GM19328 (cell line): ENCODE measurements around the gene LRCH4.

Experiments used
- ATAC-seq: cut with Tn5 transposase; IDR thresholded peaks from one replicate; pipeline ENCODE4 v1.9.1; 2021; ENCODE audit warnings: mild to moderate bottlenecking, moderate library complexity; ENCODE audit not compliant: unreplicated experiment

Gene LRCH4

GRCh38 chr7:100582650-100583049 lies 3.3 kb downstream of the LRCH4 start:
- no peak for ATAC-seq

DNA sequence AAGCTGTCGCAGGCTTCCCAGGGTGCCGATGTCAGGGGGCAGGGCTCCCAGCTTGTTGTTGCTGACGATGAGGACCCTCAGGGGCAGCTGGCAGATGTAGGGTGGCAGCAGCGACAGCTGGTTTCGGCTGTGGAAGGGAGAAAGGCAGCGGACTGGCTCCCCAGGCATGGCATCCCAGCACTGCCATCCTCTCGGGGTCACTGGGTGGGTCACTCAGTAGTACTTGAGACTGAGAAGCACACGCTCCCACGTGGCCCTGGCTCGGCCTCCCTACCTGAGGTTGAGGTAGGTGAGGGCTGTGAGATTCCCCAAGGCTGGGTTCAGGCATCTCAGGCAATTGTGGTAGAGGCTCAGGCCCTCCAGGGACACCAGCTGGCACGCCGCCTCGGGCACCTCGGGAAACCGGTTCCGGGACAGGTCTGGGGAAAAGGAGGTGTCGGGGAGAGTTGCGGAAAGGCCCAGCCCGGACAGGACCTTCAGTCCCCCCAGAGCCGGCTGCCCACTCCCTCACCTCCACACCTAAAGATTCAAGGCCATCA lies 3.8 kb downstream of the LRCH4 start:
- ATAC-seq = no peak

- ATAC-seq = no peak
These were observed 5.3 kb downstream of the LRCH4 start for GRCh38 chr7:100580466-100581283.

GRCh38 chr7:100578246-100579183 lies 7.4 kb downstream of the LRCH4 start:
- no peak for ATAC-seq

DNA sequence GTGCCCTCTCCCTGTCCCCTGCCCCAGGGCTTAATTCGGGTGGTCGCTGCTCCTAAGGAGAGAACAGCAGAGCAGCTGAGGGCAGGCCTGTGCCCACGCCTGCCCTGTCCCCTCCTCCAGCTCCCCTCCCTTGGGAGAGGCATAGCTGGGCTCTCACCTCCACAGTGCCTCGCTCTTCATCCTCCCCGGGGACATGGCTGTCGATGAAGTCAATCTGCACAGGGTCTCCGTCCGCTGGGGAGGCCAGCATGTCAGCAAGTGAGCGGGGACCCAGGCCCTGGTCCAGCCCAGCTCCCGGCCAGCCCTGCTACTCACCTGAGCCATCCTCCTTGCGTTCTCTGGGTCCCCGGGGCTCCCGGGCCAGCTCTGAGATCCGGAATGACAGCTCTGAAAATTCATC lies 8.4 kb downstream of the LRCH4 start:
- ATAC-seq = no peak

- no peak for ATAC-seq
These were observed 8.8 kb downstream of the LRCH4 start for GRCh38 chr7:100577103-100577502.

DNA sequence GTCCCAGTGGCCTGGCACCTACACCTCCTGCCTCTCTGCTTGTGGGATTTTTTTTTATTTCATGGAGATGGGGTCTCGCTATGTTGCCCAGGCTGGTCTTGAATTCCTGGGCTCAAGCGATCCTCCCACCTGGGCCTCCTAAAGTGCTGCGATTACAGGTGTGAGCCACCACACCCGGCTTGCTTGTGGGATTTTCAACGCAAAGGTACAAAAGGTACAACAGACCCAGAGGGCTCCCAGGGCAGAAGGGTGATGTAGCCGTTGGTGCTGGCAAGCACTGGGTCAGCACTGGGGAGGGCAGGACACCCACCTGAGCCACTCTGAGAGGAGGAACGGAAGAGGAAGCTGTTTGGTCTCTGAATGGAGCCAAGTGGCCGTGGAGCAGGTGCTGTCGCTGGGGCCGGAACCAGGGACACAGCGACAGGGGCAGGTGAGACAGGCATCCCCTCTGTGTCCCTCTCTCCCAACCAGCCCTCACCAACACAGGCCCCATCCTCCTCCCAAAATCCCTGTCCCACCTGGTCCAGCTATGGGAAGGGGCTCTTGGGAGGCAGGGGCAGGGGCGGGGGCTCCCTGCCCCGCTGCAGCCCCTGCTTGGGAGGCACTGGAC lies 9.4 kb downstream of the LRCH4 start:
- no peak for ATAC-seq

GRCh38 chr7:100575746-100576383 lies 10.1 kb downstream of the LRCH4 start:
- no peak for ATAC-seq

GRCh38 chr7:100575206-100575631 lies 10.7 kb downstream of the LRCH4 start:
- ATAC-seq = no peak

GRCh38 chr7:100574362-100575205 lies 11.3 kb downstream of the LRCH4 start:
- no peak for ATAC-seq

DNA sequence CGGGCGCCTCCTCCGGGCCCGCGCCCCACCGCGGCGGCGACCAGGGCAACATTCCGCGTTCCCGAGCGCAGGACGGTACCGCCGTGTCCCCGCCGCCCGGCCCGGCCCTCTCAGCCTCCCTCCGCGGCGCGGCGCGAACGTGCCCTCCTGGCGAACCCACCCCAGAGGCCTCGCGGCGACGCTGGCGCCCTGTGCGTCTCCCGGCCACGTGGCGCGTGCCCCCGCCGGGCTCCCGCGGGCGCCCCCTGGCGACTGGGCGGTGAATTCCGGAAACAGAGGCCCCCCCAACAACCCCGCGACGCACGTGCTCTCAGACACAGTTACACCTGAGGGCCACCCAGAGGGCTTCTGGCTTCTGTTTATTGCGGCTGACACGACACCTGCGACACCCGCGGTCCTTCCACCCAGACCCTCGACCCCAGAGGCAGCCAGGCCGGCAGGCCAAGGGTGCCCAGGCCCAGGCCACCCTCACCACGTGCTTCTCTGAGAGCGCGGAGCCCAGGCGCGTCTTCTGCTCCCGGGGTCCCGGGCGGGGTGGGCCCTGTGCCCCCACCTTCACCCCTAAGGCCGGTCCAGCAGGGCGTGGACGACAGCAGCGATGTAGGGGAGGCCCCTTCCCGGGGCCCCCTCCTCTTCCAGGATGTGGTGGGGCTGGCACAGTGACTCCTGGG lies 12.1 kb downstream of the LRCH4 start, which contains the start of gene SAP25:
TSS of gene SAP25 (minus strand) at position 210 of the 671 bp plus-strand sequence. CDS start at position 52, 158 bp downstream.
- no peak for ATAC-seq

- no peak for ATAC-seq
These were observed 12.8 kb downstream of the LRCH4 start for GRCh38 chr7:100572949-100573675.

DNA sequence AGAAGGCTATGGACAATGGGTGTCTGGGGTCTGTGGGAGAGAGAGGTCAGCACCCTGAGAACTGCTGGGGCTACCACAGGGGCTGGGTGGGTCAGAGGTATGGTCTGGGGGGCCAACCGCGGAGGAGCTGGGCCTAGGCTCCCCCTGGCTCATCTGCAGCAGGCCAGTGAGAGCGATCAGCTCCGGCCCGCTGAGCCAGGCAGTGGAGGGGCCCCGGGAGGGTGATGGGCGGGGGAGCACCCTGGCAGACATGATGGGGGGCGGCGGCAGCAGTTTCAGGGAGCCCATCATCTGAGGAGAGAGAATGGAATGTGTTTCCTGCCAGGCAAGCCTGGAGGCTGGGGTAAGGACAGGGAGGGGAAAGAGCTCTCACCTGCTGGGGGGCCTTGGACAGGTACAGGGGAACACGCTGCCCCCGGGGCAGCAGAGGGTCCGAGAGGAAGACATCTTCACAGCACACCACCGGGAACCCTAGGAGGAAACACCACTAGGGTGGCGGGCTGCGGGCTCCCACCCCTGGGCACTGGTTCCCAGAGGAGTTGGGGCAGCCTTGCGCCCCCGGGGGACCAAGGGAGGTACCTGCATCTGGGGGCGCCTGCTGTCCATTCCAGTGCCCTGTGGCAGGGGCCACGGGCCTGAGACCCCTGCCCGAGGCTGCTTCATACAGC lies 13.5 kb downstream of the LRCH4 start:
- ATAC-seq = no peak

DNA sequence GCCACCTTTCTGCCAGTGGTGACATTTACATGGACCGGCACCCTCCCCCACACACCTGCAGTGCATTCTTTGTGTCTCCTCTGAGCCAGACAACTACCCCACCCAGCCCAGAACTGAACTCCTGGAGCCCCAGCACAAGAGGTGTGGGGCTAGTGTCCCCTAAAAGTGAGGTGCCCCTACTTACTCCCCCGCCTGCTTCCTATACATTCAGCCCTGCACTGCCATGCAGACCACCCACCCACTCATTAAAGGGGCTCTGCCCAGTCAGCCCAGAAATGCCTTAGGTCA lies 14.2 kb downstream of the LRCH4 start:
- no peak for ATAC-seq

DNA sequence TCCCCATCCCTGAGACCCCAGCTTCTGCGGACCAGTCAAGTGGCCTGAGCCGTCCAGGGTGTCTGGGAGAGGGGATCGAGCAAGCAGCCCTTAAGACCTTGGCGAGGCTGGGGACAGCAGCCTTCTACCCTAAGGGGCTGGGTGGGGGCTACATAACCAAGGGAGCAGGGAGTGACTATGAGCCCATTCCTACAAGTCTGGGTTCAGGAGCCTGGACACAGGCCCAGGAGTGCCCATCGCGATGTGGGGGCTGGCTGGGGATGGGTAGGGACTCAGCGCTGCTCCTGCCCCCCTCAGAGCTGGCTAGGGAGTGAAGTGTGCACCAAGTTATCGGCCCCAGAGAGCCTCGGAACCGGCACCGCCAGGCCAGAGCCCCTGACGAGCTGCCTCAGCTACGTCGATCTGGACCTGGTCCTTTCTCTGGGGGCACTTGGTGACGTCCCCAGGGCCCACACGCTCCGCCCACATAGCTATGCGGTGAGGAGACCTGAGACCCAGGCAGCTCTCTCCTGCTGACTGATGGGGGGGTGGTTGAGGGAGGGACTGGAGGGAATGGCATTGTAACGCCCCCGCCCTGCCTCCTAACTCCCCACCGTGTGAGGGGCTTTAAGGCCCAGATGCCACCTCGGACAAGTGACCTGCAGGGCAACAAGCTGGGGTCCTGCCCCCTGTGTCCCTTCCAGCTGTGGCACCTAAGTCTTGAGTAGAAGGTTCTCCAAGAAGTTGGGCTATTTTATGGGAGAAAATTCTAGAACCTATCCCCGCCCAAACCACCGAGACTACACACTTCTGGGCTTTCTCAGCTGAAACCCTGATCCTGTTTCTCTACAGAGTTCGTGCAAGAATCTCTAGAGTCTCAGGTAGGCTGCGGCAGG lies 14.7 kb downstream of the LRCH4 start:
- no peak for ATAC-seq

DNA sequence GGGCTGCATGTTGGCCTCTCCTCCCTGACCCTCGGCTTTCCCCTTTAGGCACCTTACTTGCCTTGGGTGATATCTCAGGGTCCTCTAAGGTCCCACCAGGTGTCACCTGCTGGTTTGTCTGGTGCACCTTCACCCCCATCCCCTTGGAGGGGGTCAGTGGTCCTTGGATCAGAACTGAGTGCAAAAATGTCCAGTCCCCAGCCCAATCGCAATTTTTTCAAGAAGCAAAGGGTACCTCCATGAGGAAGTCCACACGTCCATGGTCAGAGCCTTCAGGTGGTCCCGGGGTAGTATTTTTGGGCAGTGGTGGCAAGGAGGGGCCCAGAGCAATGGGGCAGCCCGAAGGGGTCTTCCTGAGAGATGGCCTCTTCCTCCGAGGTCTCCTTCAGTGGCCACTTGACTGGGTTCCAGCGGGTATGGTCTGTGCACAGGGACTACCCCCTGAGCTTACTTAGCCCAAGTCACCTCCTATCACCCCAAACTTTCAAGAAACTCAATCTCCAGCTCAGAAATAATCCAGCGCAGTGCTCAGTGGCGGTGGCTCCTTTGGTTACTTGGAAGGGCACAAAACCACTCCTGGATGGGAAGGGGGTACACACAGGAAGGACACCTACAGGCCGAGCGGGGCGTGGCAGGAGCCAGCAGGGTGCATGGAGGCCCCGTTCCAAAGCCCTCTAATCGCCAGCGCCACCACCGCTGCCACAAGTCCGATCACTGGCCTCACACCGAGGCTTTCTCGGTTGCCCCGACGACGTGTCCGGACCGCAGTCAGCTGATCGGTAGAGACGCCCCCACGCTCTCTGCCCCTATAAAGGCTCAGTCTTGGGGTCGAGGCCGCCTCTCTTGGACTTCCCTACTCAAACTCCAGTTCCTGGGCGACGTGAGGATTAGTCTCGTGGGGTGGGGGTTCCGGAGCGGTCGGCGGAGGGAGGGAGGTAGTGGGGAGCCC lies 16.8 kb downstream of the LRCH4 start:
- ATAC-seq = no peak
